HG02678 (cell line): ENCODE results near the gene CD72.
A peak's percentile ranks its signal among the peaks of the same experiment; 100 is the strongest.
"Not testable (repeated sequence)": the region's sequence is repeated elsewhere in the genome, so short reads cannot be mapped to it uniquely, and the experiment has no call there.

Experiments
- ATAC-seq: cut with Tn5 transposase; IDR thresholded peaks from one replicate; pipeline ENCODE4 v1.9.1; 2021; ENCODE audit warnings: mild to moderate bottlenecking, moderate library complexity; ENCODE audit not compliant: unreplicated experiment

Gene CD72

DNA sequence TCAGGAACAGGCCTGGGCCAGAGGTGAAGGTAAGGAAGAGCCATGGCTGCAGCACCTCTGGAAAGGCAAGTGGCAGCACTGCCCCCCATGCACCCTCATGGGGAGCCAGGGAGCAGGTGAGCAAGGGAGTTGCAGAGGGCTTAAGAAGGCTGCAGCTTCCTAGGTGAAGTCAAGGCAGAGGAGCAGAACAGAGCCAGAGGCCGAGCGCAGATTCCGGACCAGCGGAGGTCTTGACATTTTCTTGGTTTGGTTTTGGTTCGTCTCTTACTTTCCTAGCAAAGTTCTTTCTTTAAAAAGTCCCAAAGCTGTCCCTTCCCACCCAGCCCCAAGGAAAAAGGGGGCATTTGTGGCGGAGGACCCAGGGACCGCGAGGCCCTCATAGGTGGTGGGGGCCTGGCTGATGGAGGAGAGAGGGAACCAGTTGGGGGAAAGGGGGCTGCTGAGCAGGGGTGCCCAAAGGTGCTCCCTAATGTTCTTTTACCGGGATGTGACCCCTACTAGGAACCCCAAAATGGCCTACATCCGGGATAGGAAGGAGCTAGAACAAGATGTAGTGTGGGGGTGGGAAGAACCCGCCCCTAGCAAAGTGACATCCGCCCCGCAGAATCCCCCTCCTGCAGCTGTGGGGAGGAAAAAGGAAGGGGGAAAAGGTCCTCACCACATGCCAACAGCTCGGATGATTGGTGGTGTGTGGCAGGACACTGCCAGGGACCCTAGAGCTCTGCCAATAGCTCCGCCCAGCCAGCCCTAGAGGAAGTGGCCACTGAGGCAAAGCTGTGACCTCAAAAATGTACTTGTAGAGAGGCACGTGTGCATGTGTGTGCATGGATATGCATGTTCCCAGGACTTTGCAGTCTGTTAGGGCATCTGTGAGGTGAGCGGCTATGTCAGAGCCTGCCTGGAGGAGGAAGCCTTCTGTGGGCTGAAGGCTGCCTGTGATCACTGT lies 914 bp upstream of the CD72 start:
- ATAC-seq, result peak; percentile 44

DNA sequence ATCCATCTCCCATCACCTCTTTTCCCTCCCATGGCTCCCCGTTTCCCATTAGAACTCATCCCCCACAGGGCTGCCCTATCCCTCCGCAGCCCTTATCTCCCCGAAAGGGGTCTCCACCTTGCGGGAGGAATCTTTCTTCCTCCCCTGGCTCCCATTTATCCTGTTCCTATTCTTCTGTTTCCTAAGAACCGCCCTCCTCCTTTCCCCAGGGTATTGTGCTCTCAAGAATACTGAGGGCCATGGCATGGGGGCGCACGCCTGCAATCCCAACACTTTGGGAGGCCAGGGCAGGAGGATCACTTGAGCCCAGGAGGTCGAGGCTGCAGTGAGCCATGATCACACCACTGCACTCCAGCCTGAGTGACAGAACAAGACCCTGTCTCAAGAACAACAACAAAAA lies 665 bp downstream of the CD72 start:
- ATAC-seq, result no peak

DNA sequence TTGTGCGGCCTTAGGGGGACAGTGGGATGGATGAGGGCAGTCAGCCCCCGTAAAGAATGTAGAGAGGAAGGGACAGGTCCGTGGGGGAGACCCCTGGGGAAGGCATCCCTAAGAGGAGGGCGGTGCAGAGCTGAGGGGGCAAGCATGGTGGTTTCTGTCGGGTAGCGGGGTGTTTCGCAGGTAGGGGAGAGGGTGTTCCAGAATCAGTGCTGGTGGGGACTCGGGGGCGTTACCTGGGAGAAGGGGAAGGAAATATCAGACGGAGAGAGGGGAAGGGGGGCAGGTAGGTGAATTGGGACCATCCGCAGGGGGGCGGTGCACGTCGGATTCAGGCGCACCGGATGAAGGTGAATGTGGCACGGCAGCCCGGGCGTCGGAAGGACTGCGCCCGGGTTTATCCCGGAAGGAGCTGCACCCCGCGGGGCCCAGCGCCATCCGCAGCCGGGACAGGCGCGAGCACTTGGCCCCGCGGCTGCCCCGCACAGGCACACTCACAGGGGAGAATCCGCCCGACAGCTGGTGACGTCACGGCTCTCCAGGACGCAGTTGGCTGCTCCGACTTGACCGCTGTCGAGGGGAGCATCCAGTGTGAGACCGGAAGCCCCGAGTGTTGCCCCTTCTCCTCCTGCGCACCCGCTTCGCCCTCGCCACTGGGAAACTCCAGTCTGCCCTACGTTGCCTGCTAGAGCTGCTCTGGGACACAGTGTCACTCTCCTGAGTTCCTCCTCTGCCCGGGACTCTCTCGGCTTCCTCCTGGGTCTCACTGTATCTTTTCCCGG lies 1.3 kb downstream of the CD72 start:
- peak; percentile 42 for ATAC-seq

DNA sequence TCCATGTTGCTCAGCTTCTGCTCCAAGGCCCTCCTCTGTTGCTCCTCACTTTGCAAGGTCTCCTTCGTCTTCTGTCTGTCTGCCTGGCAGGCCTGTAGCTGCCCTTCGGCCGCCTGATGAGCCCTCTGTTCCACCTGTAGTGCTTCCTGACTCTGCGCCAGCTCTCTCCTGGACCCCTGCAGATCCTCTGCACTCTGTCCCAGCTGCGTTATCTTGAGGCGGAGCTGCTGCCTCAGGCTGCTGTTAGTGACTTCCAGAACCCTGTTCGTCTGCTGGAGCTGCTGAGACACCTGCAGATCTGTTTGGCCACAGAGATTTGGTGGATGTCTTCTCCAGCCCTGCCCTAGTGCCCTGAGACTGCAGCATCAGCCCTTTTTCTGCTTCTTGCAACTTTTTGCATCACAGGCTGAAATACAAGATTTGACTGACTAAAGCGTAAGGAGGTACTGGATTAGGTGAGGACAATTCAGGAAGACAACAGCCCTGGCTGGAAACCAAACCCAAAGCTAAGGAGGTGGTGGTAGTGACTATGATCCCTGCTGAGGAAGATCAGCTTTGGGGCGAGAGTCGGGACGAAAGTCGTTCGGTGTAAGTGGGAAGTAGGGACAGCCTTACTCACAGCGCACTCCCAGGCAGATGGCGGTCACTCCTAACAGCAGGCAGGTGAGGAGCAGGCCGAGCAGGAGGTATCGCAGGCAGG lies 2.1 kb downstream of the CD72 start:
- no peak for ATAC-seq

DNA sequence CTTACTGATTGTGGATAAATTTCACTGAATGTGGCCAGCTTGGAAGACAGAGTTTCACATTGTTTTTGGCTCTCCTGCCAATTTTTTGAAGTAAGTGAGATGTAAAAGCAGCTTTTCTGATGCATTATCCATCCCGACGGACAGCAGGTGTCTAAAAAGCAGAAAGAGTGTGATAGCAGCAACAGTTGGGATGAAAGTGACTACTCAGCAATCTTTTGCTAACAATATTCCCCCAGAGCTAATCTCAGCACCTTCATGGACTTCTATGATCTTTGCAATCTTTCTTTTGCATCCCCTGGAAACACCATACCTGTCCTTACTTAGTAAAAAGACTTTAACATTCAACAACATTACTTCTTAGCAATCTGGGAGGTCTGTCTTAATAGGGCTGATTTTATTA lies 5.4 kb downstream of the CD72 start:
- ATAC-seq, result no peak

DNA sequence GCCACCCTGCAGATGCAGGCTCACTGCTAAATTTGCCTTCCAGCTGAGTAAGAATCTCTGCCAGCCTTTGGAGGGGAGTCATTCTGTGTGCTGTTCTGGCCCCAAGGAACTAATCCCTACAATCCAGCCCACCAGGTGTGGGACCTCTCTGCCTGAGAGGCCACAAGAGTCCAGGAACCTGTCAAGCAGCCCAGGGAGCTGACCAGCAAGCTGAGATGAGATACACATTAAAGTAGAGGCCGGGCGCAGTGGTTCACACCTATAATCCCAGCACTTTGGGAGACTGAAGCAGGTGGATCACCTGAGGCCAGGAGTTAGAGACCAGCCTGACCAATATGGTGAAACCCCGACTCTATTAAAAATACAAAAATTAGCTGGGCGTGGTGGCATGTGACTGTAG lies 6.1 kb downstream of the CD72 start:
- ATAC-seq, result not testable (repeated sequence)

DNA sequence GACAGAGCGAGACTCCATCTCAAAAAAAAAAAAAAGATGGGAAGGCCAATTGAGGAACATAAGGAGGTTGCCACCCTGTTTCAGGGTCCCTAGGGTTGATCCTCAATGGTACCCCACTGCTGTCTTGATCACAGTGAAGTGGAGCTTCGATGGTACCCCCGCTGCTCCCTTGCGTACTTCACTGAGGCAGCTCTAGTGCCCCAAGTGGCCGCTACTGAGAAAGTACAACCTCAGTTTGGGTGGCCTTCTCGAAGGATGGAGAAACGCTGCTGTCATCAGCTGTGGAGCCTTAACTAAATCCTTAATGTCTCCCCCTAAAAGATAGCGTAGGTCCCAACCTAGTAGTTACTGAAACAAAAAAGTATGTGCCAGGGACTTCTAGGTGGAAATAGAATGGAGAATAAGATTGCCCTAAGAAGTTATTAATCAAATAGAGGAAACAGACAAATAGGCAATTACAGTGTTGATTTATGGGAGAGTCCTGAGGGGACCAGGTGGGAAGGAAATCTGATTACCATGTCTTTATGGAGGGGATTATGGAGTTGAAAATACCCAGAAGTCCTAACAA lies 6.9 kb downstream of the CD72 start:
- peak; percentile 62 for ATAC-seq

DNA sequence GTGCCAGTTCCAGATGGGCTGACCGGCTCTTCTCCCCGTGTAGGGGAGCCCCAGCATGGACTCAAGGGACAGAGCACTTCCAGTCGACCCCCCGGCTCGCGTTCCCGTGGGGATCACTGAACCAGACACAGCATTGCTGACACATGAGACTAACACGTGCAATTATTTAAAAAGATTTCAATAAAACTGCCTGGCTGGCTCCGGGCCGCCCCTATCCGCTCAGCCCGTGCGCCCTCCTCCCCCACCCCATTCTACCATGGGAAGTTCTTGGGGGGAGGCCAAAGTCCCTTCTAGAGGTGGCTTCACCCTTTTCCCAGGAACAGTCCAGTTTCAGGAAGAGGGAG lies 8.4 kb downstream of the CD72 start:
- ATAC-seq, result no peak

DNA sequence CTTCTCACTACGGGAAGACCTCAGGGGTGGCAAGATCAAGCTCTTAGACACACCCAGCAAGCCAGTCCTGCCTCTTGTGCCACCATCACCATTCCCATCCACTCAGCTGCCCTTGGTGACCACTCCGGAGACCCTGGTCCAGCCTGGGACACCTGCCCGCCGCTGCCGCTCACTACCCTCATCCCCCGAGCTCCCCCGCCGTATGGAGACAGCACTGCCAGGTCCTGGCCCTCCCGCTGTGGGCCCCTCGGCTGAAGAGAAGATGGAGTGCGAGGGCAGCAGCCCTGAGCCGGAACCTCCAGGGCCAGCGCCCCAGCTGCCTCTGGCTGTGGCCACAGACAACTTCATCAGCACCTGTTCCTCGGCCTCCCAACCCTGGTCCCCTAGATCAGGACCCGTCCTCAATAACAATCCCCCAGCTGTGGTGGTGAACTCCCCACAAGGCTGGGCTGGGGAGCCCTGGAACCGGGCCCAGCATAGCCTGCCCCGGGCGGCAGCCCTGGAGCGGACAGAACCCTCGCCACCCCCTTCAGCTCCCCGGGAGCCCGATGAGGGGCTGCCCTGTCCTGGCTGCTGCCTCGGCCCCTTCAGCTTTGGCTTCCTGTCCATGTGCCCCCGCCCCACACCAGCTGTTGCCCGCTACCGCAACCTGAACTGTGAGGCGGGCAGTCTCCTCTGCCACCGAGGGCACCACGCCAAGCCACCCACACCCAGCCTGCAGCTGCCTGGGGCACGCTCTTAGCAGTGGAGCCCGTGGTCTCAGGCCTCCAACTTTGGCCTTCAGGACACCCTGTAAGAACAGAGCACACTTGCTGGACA lies 9.0 kb downstream of the CD72 start:
- no peak for ATAC-seq

DNA sequence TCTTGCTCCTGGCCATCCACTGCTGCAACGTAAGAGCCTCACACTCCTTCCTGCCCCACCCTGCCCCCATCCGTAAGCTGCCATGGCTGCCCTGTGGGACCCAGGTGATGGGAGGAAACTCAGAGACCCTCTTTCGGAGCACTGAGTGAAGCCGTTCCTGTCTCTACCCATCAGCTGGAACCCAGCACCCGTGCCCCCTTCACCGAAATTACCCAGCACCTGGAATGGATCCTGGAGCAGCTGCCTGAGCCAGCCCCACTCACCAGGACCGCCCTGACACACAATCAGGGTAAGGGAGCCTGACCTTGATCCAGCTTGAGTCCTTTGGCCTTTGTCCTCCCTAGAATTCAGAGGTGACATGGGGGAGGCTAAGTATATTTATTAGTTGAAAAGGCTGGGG lies 10.0 kb downstream of the CD72 start:
- ATAC-seq, result no peak

DNA sequence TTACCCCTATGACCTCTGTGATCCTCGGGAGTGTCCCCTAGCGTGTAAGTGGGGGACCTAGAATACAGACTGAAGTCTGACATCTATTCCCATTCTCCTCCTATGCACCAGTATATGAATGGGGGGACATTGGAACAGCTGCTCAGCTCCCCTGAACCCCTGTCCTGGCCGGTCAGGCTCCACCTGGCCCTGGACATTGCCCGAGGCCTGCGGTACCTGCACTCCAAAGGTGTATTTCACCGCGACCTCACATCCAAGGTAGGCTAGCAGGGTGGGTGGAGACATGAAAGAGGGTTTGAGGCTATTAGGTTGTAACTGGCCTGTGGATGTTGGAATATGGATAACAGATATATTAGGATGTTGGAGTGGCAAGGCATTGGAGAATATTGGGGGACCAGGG lies 11.5 kb downstream of the CD72 start:
- no peak for ATAC-seq

DNA sequence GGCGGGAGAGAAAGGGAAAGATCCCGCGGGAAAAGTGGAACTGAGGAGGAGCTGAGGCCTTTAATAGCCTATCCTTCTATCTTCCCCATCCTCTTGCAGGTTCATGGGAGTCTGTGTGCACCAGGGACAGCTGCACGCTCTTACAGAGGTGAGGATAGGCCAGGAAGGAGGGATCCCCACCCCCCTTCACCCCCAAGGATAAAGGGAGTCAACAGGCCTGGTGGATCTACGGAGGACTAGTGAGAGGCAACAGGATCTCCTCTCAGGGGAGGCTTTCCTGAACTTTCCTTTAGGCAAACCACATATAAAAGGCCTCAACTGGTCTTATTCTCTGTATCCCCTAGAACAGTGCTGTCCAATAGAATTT lies 12.1 kb downstream of the CD72 start:
- no peak for ATAC-seq

DNA sequence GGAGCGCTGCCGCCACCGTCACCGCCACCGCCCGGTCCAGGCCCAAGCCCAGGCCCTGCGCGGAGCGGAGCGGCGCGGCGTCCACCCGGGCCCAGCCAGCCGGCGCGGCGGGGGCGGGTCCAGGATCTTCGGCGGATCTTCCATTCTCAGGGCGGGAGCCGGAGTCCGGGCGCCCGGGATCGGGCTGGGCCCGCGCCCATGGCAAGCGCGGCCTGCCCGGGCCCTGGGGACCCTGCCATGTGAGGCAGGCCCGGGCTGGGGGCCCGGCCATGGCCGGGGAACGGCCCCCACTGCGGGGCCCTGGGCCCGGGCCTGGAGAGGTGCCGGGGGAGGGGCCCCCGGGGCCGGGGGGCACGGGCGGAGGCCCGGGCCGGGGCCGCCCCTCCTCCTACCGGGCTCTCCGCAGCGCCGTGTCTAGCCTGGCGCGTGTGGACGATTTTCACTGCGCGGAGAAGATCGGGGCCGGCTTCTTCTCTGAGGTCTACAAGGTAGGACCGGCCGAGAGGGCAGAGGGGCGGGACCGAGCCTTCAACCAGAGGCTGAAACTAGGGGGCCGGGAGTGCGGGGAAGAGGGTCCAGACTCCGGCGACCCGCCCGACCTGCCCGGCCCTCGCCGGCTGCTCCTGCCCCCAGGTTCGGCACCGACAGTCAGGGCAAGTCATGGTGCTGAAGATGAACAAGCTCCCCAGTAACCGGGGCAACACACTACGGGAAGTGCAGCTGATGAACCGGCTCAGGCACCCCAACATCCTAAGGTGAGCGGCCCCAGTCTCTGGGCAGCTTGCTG lies 12.7 kb downstream of the CD72 start:
- peak; percentile 11 for ATAC-seq

DNA sequence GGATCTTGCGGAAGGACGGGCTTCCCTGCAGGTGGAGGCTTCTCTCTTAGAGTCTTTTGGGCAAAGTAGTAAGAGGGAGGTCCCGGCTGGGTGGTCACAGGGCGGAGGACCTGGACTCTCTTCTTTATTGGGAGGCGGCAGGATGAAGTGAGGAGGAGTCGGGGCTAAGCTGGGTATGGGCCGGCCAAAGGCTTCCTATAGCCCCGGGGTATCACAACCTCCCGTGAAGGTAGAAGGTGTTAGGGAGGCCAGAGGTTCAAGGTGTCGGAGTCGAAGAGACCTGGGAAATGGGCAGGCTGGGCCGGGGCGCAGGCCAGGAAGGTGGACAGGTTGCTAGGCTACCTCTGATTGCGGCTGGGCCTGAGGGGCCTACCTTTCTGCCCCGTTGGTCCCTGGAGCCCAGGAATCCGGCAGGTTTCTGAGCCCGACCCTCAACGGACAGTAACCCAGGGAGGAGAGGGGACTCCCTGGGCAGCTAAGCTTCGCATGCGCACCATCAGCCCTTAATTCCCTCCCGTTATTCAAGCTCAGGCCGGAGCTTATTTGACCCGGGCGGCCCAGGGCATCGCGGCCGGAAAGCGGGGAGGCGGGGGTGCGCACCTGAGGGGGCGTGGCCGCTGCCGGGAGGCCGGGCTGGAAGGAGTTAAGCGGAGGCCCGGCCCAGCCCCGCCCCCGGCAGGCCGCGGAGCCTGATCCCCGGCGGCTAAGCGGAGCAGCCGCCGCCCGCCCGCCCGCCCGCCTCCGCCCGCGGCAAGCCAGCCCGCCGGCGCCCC lies 13.4 kb downstream of the CD72 start, which contains the start of gene TESK1:
TESK1 (plus strand) TSS at position 685 of the 773 bp plus-strand sequence. CDS start 358 bp downstream, outside the sequence.
- ATAC-seq, result peak; percentile 36

DNA sequence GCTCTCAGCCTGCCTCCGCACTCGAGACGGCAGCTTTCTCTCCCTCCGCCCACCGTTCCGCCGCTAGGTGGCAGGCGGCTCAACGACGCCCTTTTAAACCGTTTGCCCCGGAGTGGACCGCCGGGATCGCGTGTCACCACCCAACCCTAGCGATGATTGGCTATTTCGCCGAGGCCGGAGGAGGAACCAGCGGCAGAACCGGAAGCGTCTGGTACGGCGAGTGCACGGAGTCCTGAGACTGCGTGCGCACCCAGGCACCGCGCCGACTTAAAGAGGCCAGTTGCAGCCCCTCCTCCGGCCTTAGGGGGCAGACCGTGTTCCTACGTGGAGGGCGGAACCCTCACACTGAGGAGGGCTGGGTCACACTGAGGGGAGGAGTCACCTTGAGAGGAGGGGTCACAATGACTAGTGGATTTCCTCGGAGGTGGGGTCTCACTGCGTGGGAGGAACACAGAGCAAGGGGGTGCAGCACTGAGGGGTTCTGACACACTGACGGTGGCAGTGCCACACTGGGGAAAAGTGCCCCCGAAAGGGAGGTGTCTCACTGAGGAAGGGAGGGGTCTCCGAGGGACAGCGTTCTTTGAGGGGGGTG lies 14.1 kb downstream of the CD72 start:
- peak; percentile 87 for ATAC-seq

DNA sequence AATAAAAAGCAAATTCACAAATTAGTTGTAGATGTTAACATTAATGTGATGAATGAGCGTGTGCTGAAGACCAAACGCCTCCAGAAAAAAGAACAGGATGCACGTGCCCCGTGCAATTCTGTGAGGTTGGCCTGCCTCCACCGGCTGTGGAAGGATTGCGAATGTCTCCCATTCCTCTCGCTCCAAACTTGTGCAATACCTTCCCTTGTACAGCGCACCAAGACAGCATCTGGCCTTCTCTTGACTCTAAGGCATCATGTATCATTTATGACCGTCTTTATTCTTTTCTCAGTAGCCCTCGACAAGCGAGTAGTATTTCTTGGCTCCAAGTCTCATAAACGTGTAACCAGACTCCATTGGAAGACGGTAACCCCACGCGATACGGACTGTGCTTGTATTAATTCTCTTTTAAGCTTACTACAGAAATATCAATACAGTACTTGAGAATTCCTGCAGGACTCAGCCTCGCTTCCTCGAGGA lies 14.7 kb downstream of the CD72 start:
- no peak for ATAC-seq

DNA sequence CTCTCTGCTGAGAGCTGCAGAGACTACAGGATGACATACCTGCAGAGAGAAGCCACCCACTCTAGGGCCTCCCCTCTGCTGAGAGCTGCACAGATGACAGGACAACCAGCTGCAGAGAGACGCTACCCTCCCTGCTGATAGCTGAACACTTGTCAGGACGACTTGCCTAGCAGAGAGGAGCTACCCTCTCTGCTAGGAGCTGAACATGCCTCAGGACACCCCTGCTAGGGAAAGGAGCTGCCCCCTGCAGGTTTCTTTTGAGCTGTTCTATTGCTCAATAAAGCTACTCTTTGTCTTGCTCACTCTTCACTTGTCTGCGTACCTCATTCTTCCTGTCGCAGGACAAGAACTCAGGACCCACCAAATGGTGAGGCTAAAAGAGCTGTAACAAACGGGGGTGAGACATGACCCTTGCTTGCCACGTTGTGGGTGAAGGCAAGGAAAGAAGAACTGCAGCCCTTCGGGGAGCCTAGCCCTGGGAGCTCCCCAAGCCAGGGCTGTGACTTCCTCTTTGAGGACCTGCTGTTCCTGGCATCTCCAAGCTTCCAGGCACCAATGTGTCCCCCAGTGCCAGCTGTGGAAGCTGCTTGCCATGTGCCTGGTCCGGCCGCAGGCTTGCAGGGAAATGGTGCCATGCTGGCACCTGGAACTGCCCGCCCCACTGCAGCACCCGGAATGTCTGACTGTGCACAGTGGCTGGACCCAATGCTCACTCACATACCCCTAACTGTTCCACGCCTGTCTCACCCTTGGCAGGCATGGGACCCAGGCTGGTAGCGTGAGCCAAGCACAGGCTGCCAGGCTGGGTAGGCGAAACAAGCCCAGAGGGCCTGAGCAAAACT lies 18.2 kb downstream of the CD72 start:
- ATAC-seq, result no peak
